Panc1 (cell line): ENCODE measurements around the gene AMZ1. TPM values are rescaled to one million over a fixed set of nuclear protein-coding genes. Genes with fewer than 3 reads are reported as not detected.

Experiments
- ATAC-seq: fragments of 200-7000 bp; cut with Tn5 transposase; 2 replicates; pipeline ENCODE4 v1.9.1; 2020; ENCODE audit warnings: mild to moderate bottlenecking, moderate library complexity
- BruUV-seq: library from RNA; stranded (reverse); fragments of 400-500 nt; replicated peaks from 2 replicates; lab custom pipeline; 2021; lab: Mats Ljungman, UMichigan
- CTCF ChIA-PET: fragments of 300-600 bp; sonication (Branson Sonifier 250); formaldehyde crosslinking; loops from one replicate; lab custom pipeline; 2022; ENCODE audit warnings: antibody characterized with exemption; lab: Charles Lee
- POLR2A ChIA-PET: fragments of 300-600 bp; sonication (Branson Sonifier 250); formaldehyde crosslinking; loops from one replicate; lab custom pipeline; 2022; ENCODE audit warnings: antibody characterized with exemption; lab: Charles Lee
- DNase-seq: peaks from one replicate; pipeline ENCODE4 v3.0.0-alpha.2; 2010; ENCODE audit warnings: low read depth, low spot score
- H3K27ac ChIP-seq: 2 replicates; pipeline ENCODE4 v1.5.1; 2011; ENCODE audit warnings: mild to moderate bottlenecking, low read length, inconsistent platforms
- H3K27me3 ChIP-seq: fragments of 200-500 bp; sonication (Bioruptor generic); 2 replicates; pipeline ENCODE4 v1.6.0; 2014; ENCODE audit warnings: low read length, inconsistent platforms; ENCODE audit not compliant: control insufficient read depth, insufficient read depth
- H3K36me3 ChIP-seq: fragments of 200-500 bp; sonication (Bioruptor generic); 2 replicates; pipeline ENCODE4 v1.5.1; 2014; ENCODE audit warnings: inconsistent platforms, mild to moderate bottlenecking, low read length, moderate library complexity; ENCODE audit not compliant: control insufficient read depth, insufficient read depth
- H3K4me1 ChIP-seq: 2 replicates; pipeline ENCODE4 v1.5.1; 2011; ENCODE audit warnings: inconsistent platforms, mild to moderate bottlenecking, low read length, moderate library complexity; ENCODE audit not compliant: control insufficient read depth, insufficient read depth
- H3K4me3 ChIP-seq, 2 experiments: 2 replicates each; pipeline ENCODE4 v1.5.1; 2011 to 2012; ENCODE audit warnings: low read depth in 2 of 2, low read length in 2 of 2, mild to moderate bottlenecking in 2 of 2, inconsistent platforms in 1 of 2, moderate library complexity in 1 of 2
- H3K9me3 ChIP-seq: fragments of 200-500 bp; sonication (Bioruptor generic); 2 replicates; pipeline ENCODE4 v1.5.1; 2014; ENCODE audit warnings: low read depth, mild to moderate bottlenecking, inconsistent platforms, low read length, moderate library complexity; ENCODE audit not compliant: control insufficient read depth, insufficient read depth
- CTCF ChIP-seq: fragments of 450-650 bp; IDR thresholded peaks from 2 replicates; pipeline ENCODE4 v1.5.1; 2017; ENCODE audit warnings: mild to moderate bottlenecking
- POLR2AphosphoS5 ChIP-seq: IDR thresholded peaks from 2 replicates; pipeline ENCODE4 v1.6.1; 2012; ENCODE audit warnings: mild to moderate bottlenecking, low read depth, low read length, moderate library complexity
- REST ChIP-seq, 2 experiments: IDR thresholded peaks; 2 replicates each; pipeline ENCODE4 v1.6.1; 2011 to 2012; ENCODE audit warnings: low read depth in 2 of 2, control low read depth in 1 of 2, low read length in 1 of 2, mild to moderate bottlenecking in 1 of 2, moderate library complexity in 1 of 2; ENCODE audit not compliant: insufficient read depth in 1 of 2
- TCF7L2 ChIP-seq: IDR thresholded peaks from 2 replicates; pipeline ENCODE4 v1.6.1; 2011; ENCODE audit warnings: mild to moderate bottlenecking, low read depth, low read length, inconsistent platforms
- in situ Hi-C: cut with HindIII; loops from 2 replicates; pipeline ENCODE4 v1.10.0; 2016; ENCODE audit warnings: low sequenced_read_pairs, low pct_unique_long_range_greater_than_20kb
- intact Hi-C: fragments of 100-400 bp; cut with micrococcal nuclease; formaldehyde crosslinking; loops from one replicate; pipeline ENCODE4 v1.10.0; 2022; ENCODE audit not compliant: unreplicated experiment
- total RNA-seq: library from RNA; stranded (reverse); gene quantifications from one replicate; pipeline ENCODE4 v1.2.1, GENCODE V29; 2021; ENCODE audit not compliant: unreplicated experiment

Gene AMZ1
- total RNA-seq, 1 experiment from 2014 or later, result 0.57 TPM

- ChIA-PET POLR2A (no interaction called here), CTCF (interaction anchor here (0.6 kb wide), 2 partner anchors 31 to 153 kb away, joined by 3 read pairs; no protein-coding TSS in a partner anchor)
- Histone ChIP-seq H3K27me3 (no peaks in the 10 kb centered on the region), H3K9me3 (no peaks in the 10 kb centered on the region), H3K4me1 (peaks cover 3% of the 10 kb centered on the region; the same call in 1 of the 2 replicates), H3K27ac (no peak overlapping the region), H3K4me3 (no peak overlapping the region), H3K36me3 (no peaks in the 10 kb centered on the region; the same call in 1 of the 2 replicates)
- ATAC-seq, result no peak
- BruUV-seq, result no TSS peak
- in situ Hi-C loops (no loop called here), intact Hi-C loops (no loop called here)
- DNase-seq, result no peak
- TF ChIP-seq TCF7L2 (no peak), REST (IDR thresholded peaks at IDR 0.05; ENCODE audit: insufficient read depth in 1 of 2, low read depth in 2 of 2, low read length in 1 of 2) (no peak), POLR2AphosphoS5 (no peak)
Measured at GRCh38 chr7:2711895-2712675, 24.1 kb downstream of the AMZ1 start.

GRCh38 chr7:2713370-2713769 lies 25.4 kb downstream of the AMZ1 start:
- intact Hi-C loops (no loop called here), in situ Hi-C loops (no loop called here)
- CTCF ChIA-PET, result interaction anchor here (0.6 kb wide), 1 partner anchor 149 kb away, joined by 5 read pairs; no protein-coding TSS in a partner anchor
- Histone ChIP-seq H3K9me3 (no peaks in the 10 kb centered on the region), H3K27me3 (no peaks in the 10 kb centered on the region), H3K36me3 (no peaks in the 10 kb centered on the region; the same call in 1 of the 2 replicates), H3K27ac (no peak overlapping the region), H3K4me1 (peaks cover 8% of the 10 kb centered on the region; the same call in 1 of the 2 replicates), H3K4me3 (no peak overlapping the region)
- no peak for TF ChIP-seq TCF7L2
- TF ChIP-seq POLR2AphosphoS5, result no peak
- TF ChIP-seq CTCF, result 0 out of 2 replicates have a peak, but pooled peaks have one; percentile 13
- BruUV-seq, result no TSS peak
- ATAC-seq (no peak), DNase-seq (no peak)
- POLR2A ChIA-PET, result no interaction called here

- Histone ChIP-seq H3K9me3 (no peaks in the 10 kb centered on the region), H3K27ac (no peak overlapping the region), H3K4me3 (no peak overlapping the region), H3K27me3 (no peaks in the 10 kb centered on the region), H3K36me3 (no peaks in the 10 kb centered on the region; the same call in 1 of the 2 replicates), H3K4me1 (peaks cover 8% of the 10 kb centered on the region; the same call in 1 of the 2 replicates)
- POLR2A ChIA-PET, result no interaction called here
- DNase-seq (no peak), ATAC-seq (no peak)
- intact Hi-C loops (no loop called here), in situ Hi-C loops (no loop called here)
- BruUV-seq, result no TSS peak
- TF ChIP-seq TCF7L2, result no peak
- CTCF ChIA-PET, result interaction anchor here (0.6 kb wide), 2 partner anchors 134 to 148 kb away, joined by 5 read pairs; no protein-coding TSS in a partner anchor
Measured at GRCh38 chr7:2713978-2714377, 26.0 kb downstream of the AMZ1 start.
